Transverse colon (tissue), 4 donors: ENCODE results near the gene SLU7. TPM values are rescaled to one million over a fixed set of nuclear protein-coding genes. Genes with fewer than 3 reads are reported as not detected.

Experiments used
- DNase-seq: peaks from one replicate; pipeline ENCODE4 v3.0.0-alpha.2; 2019
- H3K27ac ChIP-seq, 4 donors: fragments of 200-600 bp; sonication (generic); 2 replicates each; pipeline ENCODE4 v1.5.1; 2016 to 2018; ENCODE audit warnings: inconsistent platforms in 4 of 4
- H3K27me3 ChIP-seq: fragments of 200-600 bp; sonication (generic); 2 replicates; pipeline ENCODE4 v1.5.1; 2017; ENCODE audit warnings: inconsistent platforms
- H3K36me3 ChIP-seq, 4 donors: fragments of 200-600 bp; sonication (generic); 2 replicates each; pipeline ENCODE4 v1.5.1; 2017 to 2019; ENCODE audit warnings: inconsistent platforms in 4 of 4
- H3K4me1 ChIP-seq, 4 donors: fragments of 200-600 bp; sonication (generic); 2 replicates each; pipeline ENCODE4 v1.5.1; 2017 to 2020; ENCODE audit warnings: inconsistent platforms in 4 of 4
- H3K4me3 ChIP-seq, 4 donors: fragments of 200-600 bp; sonication (generic); 1 replicate in 1 of 4; 2 replicates in 3 of 4; pipeline versions ENCODE4 v1.5.1 to v1.6.1; 2017 to 2019; ENCODE audit warnings: inconsistent platforms in 4 of 4
- H3K9me3 ChIP-seq, 2 donors: fragments of 200-600 bp; sonication (generic); 2 replicates each; pipeline ENCODE4 v1.5.1; 2017 to 2019; ENCODE audit warnings: inconsistent platforms in 2 of 2
- EP300 ChIP-seq: sonication (generic); formaldehyde crosslinking; IDR thresholded peaks from one replicate; pipeline ENCODE4 v1.6.1; 2017; ENCODE audit warnings: antibody characterized with exemption, low read depth
- POLR2A ChIP-seq: fragments of 450-650 bp; IDR thresholded peaks from one replicate; pipeline ENCODE4 v1.6.1; 2016; ENCODE audit warnings: antibody characterized with exemption, mild to moderate bottlenecking, moderate library complexity
- POLR2AphosphoS5 ChIP-seq, 3 donors: sonication (generic); formaldehyde crosslinking; IDR thresholded peaks; one replicate each; pipeline ENCODE4 v1.6.1; 2016; ENCODE audit warnings: antibody characterized with exemption in 3 of 3
- WGBS, 2 donors: methylation state at CpG; one replicate each; pipeline ENCODE4 v1.1.5; 2018; ENCODE audit warnings: low coverage in 1 of 2; 5-methylcytosine and 5-hydroxymethylcytosine counted together
- in situ Hi-C, 4 donors: fragments of 200-750 bp; cut with MboI; loops; one replicate each; pipeline versions ENCODE4 v1.15.0 to v1.15.1; 2017; ENCODE audit warnings: low sequenced_read_pairs in 3 of 4, low pct_ligation_motif_present in 1 of 4, low pct_unique_long_range_greater_than_20kb in 1 of 4
- intact Hi-C: fragments of 100-400 bp; cut with DNase I; formaldehyde crosslinking; loops from one replicate; pipeline ENCODE4 v1.15.1; 2023; ENCODE audit warnings: low total_unique reads
- total RNA-seq, 4 donors: library from RNA; depleted of rRNA; stranded (reverse); fragments of >200 nt; gene quantifications; one replicate each; pipeline ENCODE4 v1.1.0, GENCODE V29; 2016
- TF ChIP-seq, protein P1 (sequence below), 5 experiments: fragments of 200-600 bp in 3 of 5; fragments of 450-650 bp in 2 of 5; sonication (generic) in 3 of 5; IDR thresholded peaks; 1 replicate in 2 of 5; 2 replicates in 3 of 5; pipeline ENCODE4 v1.5.1; 2016 to 2017; ENCODE audit warnings: antibody characterized with exemption in 5 of 5, inconsistent platforms in 3 of 5, mild to moderate bottlenecking in 2 of 5, moderate library complexity in 1 of 5

SLU7 gene
- total RNA-seq, 4 donors from 2014 or later = 10.5 to 69.2 (median 52.5) TPM

DNA sequence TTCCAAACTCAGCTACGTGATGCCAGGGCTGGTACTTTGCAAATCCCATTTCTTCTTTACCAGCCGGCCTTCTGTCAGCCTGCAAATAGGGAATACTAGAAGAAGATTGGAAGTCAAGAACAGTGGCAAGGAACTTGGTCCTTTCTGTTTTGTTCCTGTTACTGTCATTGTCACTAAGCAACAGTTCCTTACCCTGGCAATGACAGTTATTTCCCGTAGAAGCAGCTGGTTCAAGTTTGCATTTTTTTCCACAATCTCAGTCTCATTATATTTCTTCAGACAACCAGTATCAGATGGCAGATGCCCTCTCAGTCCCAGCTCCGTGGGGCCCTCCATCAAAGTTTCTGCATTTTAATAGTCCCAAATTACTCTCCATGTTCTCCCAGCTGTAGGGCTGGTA is 39.4 kb downstream of the SLU7 start:
- Histone ChIP-seq H3K4me3 (no peak overlapping the region), H3K27me3 (peaks cover 3% of the 10 kb centered on the region), H3K36me3 (no peaks in the 10 kb centered on the region), H3K27ac (no peak overlapping the region), H3K9me3 (no peaks in the 10 kb centered on the region), H3K4me1 (no peaks in the 10 kb centered on the region)
- DNase-seq = no peak
- intact Hi-C loops = no loop called here
- 37 to 48% methylated on average over 4 of the region's 4 CpGs for WGBS, 2 donors
- TF ChIP-seq EP300 (no peak), POLR2AphosphoS5 (IDR thresholded peaks at IDR 0.05) (no peak), POLR2A (no peak)
- TF ChIP-seq, protein P1, sequence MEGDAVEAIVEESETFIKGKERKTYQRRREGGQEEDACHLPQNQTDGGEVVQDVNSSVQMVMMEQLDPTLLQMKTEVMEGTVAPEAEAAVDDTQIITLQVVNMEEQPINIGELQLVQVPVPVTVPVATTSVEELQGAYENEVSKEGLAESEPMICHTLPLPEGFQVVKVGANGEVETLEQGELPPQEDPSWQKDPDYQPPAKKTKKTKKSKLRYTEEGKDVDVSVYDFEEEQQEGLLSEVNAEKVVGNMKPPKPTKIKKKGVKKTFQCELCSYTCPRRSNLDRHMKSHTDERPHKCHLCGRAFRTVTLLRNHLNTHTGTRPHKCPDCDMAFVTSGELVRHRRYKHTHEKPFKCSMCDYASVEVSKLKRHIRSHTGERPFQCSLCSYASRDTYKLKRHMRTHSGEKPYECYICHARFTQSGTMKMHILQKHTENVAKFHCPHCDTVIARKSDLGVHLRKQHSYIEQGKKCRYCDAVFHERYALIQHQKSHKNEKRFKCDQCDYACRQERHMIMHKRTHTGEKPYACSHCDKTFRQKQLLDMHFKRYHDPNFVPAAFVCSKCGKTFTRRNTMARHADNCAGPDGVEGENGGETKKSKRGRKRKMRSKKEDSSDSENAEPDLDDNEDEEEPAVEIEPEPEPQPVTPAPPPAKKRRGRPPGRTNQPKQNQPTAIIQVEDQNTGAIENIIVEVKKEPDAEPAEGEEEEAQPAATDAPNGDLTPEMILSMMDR (IDR thresholded peaks at IDR 0.05) = no peak
- in situ Hi-C loops = no loop called here

- H3K4me3 ChIP-seq = no peak overlapping the region
- H3K9me3 ChIP-seq = no peaks in the 10 kb centered on the region
- TF ChIP-seq EP300 (no peak), POLR2A (no peak), POLR2AphosphoS5 (IDR thresholded peaks at IDR 0.05) (no peak)
- TF ChIP-seq, protein P1 (IDR thresholded peaks at IDR 0.05) = no peak
- DNase-seq = no peak
- H3K27ac ChIP-seq = no peak overlapping the region
- WGBS, 2 donors = 69 to 81% methylated on average over 2 of the region's 2 CpGs
- H3K27me3 ChIP-seq = peaks cover 3% of the 10 kb centered on the region
- H3K36me3 ChIP-seq = no peaks in the 10 kb centered on the region
- in situ Hi-C loops (no loop called here), intact Hi-C loops (no loop called here)
- no peaks in the 10 kb centered on the region for H3K4me1 ChIP-seq
Observed at GRCh38 chr5:160378330-160378729, 40.6 kb downstream of the SLU7 start.

- H3K27ac ChIP-seq = no peak overlapping the region
- TF ChIP-seq EP300 (no peak), POLR2A (no peak), POLR2AphosphoS5 (IDR thresholded peaks at IDR 0.05) (no peak)
- TF ChIP-seq, protein P1 (IDR thresholded peaks at IDR 0.05) = no peak
- H3K4me3 ChIP-seq = no peak overlapping the region
- H3K27me3 ChIP-seq = peaks cover 3% of the 10 kb centered on the region
- DNase-seq = no peak
- 78 to 79% methylated on average over 4 to 5 of the region's 5 CpGs for WGBS, 2 donors
- H3K9me3 ChIP-seq = no peaks in the 10 kb centered on the region
- no peaks in the 10 kb centered on the region for H3K4me1 ChIP-seq
- H3K36me3 ChIP-seq = no peaks in the 10 kb centered on the region
- intact Hi-C loops = no loop called here
- in situ Hi-C loops = no loop called here
Observed at GRCh38 chr5:160377651-160378050, 41.2 kb downstream of the SLU7 start.

DNA sequence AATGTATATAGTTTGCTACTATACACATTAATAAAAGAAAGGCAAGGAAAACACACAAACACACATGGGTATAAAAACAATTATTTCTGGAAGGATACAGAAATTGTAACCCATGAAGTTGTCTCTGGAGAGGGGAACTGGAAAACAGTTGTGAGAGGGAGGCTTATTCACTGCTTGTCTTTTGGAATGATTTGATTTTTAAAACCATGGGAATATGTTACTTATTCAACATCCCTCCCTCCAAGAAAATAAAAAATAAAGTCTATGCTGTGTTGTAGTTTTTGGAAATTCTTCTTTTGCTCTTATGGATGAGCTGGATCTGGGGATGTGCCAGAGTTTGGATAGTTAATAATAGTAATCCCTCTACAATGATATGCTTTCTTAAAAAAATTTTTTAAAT is 42.5 kb downstream of the SLU7 start:
- in situ Hi-C loops = no loop called here
- Histone ChIP-seq H3K27ac (no peak overlapping the region), H3K36me3 (no peaks in the 10 kb centered on the region), H3K27me3 (peaks cover 3% of the 10 kb centered on the region), H3K9me3 (no peaks in the 10 kb centered on the region), H3K4me1 (no peaks in the 10 kb centered on the region), H3K4me3 (no peak overlapping the region)
- TF ChIP-seq EP300 (no peak), POLR2A (no peak), POLR2AphosphoS5 (IDR thresholded peaks at IDR 0.05) (no peak)
- TF ChIP-seq, protein P1 (IDR thresholded peaks at IDR 0.05) = no peak
- intact Hi-C loops = no loop called here
- no peak for DNase-seq
